ENCODE data around the gene NETO2.

The NETO2 gene

GRCh38 chr16:47028767-47029377 lies 114.9 kb downstream of the NETO2 start:
- CTCF ChIA-PET = interaction anchor here (1.0 to 2.5 kb wide), 2 partner anchors 9 to 113 kb away, joined by 3 to 14 read pairs; no protein-coding TSS in a partner anchor
- TF ChIP-seq CTCF (IDR thresholded peaks at IDR 0.05; ENCODE audit: insufficient read depth, low read length, missing control alignments) = no peak
- POLR2A ChIA-PET = no interaction called here
- DNase-seq (ENCODE audit: low read depth, low spot score) = no peak
- H3K4me3 ChIP-seq (ENCODE audit: low read depth, low read length) = no peak overlapping the region

All from AG04449 (cell line).